ENCODE results near the gene C8B. TPM values are rescaled to one million over a fixed set of nuclear protein-coding genes. Genes with fewer than 3 reads are reported as not detected.

Gene C8B
- total RNA-seq, 1 experiment from 2014 or later = 0.10 TPM

DNA sequence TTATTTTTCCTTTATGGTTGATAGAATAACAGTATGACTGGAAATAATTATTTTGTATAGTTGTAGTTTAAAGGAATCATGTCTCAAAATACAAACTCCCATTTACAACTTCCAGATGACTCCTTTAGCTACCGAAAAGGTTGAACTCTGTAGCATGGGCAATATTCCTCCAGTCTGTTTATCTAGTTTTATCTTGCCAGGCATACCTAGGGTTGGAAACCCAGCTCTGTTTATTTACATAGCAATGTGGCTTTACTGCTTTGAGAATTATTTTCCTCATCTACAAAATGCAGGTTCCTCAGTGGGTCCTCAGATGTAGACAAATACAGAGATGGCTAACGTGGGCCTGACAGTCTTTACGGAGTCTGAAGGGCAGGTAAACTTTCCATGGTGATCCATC, 60.1 kb downstream of the C8B start (continued):
- TF ChIP-seq, protein P1, sequence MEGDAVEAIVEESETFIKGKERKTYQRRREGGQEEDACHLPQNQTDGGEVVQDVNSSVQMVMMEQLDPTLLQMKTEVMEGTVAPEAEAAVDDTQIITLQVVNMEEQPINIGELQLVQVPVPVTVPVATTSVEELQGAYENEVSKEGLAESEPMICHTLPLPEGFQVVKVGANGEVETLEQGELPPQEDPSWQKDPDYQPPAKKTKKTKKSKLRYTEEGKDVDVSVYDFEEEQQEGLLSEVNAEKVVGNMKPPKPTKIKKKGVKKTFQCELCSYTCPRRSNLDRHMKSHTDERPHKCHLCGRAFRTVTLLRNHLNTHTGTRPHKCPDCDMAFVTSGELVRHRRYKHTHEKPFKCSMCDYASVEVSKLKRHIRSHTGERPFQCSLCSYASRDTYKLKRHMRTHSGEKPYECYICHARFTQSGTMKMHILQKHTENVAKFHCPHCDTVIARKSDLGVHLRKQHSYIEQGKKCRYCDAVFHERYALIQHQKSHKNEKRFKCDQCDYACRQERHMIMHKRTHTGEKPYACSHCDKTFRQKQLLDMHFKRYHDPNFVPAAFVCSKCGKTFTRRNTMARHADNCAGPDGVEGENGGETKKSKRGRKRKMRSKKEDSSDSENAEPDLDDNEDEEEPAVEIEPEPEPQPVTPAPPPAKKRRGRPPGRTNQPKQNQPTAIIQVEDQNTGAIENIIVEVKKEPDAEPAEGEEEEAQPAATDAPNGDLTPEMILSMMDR (IDR thresholded peaks at IDR 0.05 in 2 of 3, conservative IDR thresholded peaks at IDR 0.05 in 1 of 3; ENCODE audit: borderline replicate concordance in 1 of 3, insufficient read depth in 1 of 3, low read depth in 2 of 3, low read length in 2 of 3) = no peak
- TF ChIP-seq ZFX (IDR thresholded peaks at IDR 0.05) (no peak), ELF1 (IDR thresholded peaks at IDR 0.05; ENCODE audit: borderline replicate concordance, low read depth) (no peak), FOSL1 (IDR thresholded peaks at IDR 0.05; ENCODE audit: low read depth) (no peak), JUND (IDR thresholded peaks at IDR 0.05) (no peak), YY1 (IDR thresholded peaks at IDR 0.05; ENCODE audit: extremely low read depth, insufficient replicate concordance, low read depth, low read length) (no peak), ZBTB33 (IDR thresholded peaks at IDR 0.05; ENCODE audit: extremely low read depth, insufficient replicate concordance, low read length) (no peak), CBX3 (IDR thresholded peaks at IDR 0.05; ENCODE audit: low read depth) (no peak), RAD21 (IDR thresholded peaks at IDR 0.05; ENCODE audit: low read depth) (no peak), POLR2A (IDR thresholded peaks at IDR 0.05; ENCODE audit: borderline replicate concordance, extremely low read depth, insufficient read depth, insufficient read length) (no peak)

DNA sequence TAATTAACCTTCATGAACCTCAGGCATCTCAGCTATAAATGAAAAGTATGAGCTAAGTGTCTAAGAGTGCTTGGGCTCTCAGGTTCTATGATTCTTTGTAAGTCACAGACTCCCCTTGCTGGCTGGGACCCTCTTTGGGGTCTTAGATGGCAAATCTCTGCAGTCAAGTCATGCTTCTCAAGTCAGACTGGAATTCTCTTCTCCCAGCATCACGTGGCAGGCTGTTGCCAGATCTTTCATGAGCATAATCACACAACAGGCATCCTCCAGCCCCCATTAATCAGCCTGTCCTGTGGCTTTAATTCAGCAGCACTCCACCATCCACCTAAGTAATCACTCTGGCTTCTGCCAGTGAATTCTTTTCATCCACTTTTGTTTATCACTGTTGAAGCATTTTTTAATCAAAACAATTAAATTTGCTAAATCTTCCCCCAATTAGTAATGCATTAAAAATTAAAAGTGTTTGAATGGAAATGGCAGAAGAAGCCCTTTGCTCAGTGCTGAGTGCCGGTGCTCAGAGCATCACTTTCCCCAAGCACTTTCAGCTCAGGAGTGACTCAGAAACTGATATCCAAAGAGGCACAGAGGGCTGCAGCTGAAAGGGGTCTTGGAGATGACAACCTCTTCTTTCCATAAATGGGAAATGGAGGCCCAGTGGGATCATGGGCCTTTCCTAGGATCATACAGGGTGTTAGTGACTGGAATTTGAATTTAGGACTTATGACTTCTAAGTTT, 61.0 kb downstream of the C8B start:
- H3K9me2 ChIP-seq (ENCODE audit: insufficient read depth) = no peaks in the 10 kb centered on the region
- H3K4me1 ChIP-seq (ENCODE audit: control insufficient read depth in 1 of 2, insufficient read depth in 2 of 2, low read length in 2 of 2) = no peaks in the 10 kb centered on the region
- no TSS peak for BruUV-seq (replicated peaks)
- H3K79me2 ChIP-seq (ENCODE audit: insufficient read depth, low read length) = no peaks in the 10 kb centered on the region
- H3K36me3 ChIP-seq (ENCODE audit: control insufficient read depth in 1 of 2, insufficient read depth in 2 of 2, low read length in 2 of 2) = no peaks in the 10 kb centered on the region
- H4K20me1 ChIP-seq (ENCODE audit: insufficient read depth) = no peaks in the 10 kb centered on the region
- intact Hi-C loops (cut with micrococcal nuclease) = no loop called here
- H3K27me3 ChIP-seq (ENCODE audit: insufficient read depth, low read length) = peaks cover 15% of the 10 kb centered on the region; the same call in 1 of the 2 replicates
- no peak overlapping the region for H3K27ac ChIP-seq (ENCODE audit: low read depth, low read length)
- H3K9me3 ChIP-seq (ENCODE audit: control insufficient read depth in 1 of 2, insufficient read depth in 1 of 2, low read depth in 1 of 2, low read length in 2 of 2) = no peaks in the 10 kb centered on the region
- RAD21 ChIA-PET (ENCODE audit: low non-redundant PET in 1 of 2, low total read pairs in 2 of 2, uncharacterized antibody in 2 of 2, unreplicated experiment in 2 of 2) = no interaction called here
- no peak overlapping the region for H3K4me3 ChIP-seq (replicated peaks in 1 of 2; ENCODE audit: low read depth in 1 of 2, low read length in 2 of 2)
- POLR2A ChIA-PET = no interaction called here
- H3K4me2 ChIP-seq (ENCODE audit: low read length) = no peak overlapping the region
- no peak overlapping the region for H3K9ac ChIP-seq (ENCODE audit: low read length)
- no peak overlapping the region for H2AFZ ChIP-seq (ENCODE audit: low read depth, low read length, poor library complexity, severe bottlenecking)
- CTCF ChIA-PET = no interaction called here
- ATAC-seq = no peak
- no peak for DNase-seq (ENCODE audit: low read depth, low spot score)
- TF ChIP-seq YY1 (IDR thresholded peaks at IDR 0.05; ENCODE audit: extremely low read depth, insufficient replicate concordance, low read depth, low read length) (no peak), POLR2A (IDR thresholded peaks at IDR 0.05; ENCODE audit: borderline replicate concordance, extremely low read depth, insufficient read depth, insufficient read length) (no peak), EZH2 (IDR thresholded peaks at IDR 0.05) (no peak), FOSL1 (IDR thresholded peaks at IDR 0.05; ENCODE audit: low read depth) (no peak), EZH2phosphoT487 (IDR thresholded peaks at IDR 0.05; ENCODE audit: borderline replicate concordance) (no peak)
- TF ChIP-seq, protein P2, sequence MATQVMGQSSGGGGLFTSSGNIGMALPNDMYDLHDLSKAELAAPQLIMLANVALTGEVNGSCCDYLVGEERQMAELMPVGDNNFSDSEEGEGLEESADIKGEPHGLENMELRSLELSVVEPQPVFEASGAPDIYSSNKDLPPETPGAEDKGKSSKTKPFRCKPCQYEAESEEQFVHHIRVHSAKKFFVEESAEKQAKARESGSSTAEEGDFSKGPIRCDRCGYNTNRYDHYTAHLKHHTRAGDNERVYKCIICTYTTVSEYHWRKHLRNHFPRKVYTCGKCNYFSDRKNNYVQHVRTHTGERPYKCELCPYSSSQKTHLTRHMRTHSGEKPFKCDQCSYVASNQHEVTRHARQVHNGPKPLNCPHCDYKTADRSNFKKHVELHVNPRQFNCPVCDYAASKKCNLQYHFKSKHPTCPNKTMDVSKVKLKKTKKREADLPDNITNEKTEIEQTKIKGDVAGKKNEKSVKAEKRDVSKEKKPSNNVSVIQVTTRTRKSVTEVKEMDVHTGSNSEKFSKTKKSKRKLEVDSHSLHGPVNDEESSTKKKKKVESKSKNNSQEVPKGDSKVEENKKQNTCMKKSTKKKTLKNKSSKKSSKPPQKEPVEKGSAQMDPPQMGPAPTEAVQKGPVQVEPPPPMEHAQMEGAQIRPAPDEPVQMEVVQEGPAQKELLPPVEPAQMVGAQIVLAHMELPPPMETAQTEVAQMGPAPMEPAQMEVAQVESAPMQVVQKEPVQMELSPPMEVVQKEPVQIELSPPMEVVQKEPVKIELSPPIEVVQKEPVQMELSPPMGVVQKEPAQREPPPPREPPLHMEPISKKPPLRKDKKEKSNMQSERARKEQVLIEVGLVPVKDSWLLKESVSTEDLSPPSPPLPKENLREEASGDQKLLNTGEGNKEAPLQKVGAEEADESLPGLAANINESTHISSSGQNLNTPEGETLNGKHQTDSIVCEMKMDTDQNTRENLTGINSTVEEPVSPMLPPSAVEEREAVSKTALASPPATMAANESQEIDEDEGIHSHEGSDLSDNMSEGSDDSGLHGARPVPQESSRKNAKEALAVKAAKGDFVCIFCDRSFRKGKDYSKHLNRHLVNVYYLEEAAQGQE (IDR thresholded peaks at IDR 0.05; ENCODE audit: low read depth) = no peak
- TF ChIP-seq, protein P1 (IDR thresholded peaks at IDR 0.05 in 2 of 3, conservative IDR thresholded peaks at IDR 0.05 in 1 of 3; ENCODE audit: borderline replicate concordance in 1 of 3, insufficient read depth in 1 of 3, low read depth in 2 of 3, low read length in 2 of 3) = no peak
